Activated CD8-positive, alpha-beta memory T cell treated with anti-CD3 and anti-CD28 coated beads, Interleukin-2, amount 10 ng/mL, durations not matched to agents 7 days and 5 days (primary cell): Measurements from ENCODE around the gene ZSCAN4. TPM values are rescaled to one million over a fixed set of nuclear protein-coding genes. Genes with fewer than 3 reads are reported as not detected.

Experiments used
- ATAC-seq: fragments of 150-1000 bp; cut with Tn5 transposase; one replicate; pipeline ENCODE4 v1.10.0; 2021; ENCODE audit warnings: moderate library complexity
- CTCF ChIA-PET: fragments of 350-600 bp; sonication (Branson Sonifier 250); formaldehyde crosslinking; loops from one replicate; lab custom pipeline; 2021; ENCODE audit warnings: antibody characterized with exemption; lab: Charles Lee
- DNase-seq: peaks from one replicate; pipeline ENCODE4 v3.0.0-alpha.2; 2020
- H3K27ac Mint-ChIP-seq: one replicate; pipeline ENCODE4 v1.8.0; 2021; ENCODE audit warnings: mild to moderate bottlenecking, mixed read lengths
- H3K27me3 Mint-ChIP-seq: one replicate; pipeline ENCODE4 v1.8.0; 2021; ENCODE audit warnings: mixed read lengths
- H3K36me3 Mint-ChIP-seq: one replicate; pipeline ENCODE4 v1.8.0; 2021; ENCODE audit warnings: mild to moderate bottlenecking, mixed read lengths
- H3K4me1 Mint-ChIP-seq: one replicate; pipeline ENCODE4 v1.8.0; 2021; ENCODE audit warnings: mixed read lengths
- H3K4me3 Mint-ChIP-seq: one replicate; pipeline ENCODE4 v1.8.0; 2021; ENCODE audit warnings: mild to moderate bottlenecking, moderate library complexity, mixed read lengths
- H3K9me3 Mint-ChIP-seq: one replicate; pipeline ENCODE4 v1.8.0; 2022; ENCODE audit warnings: low read depth, mixed read lengths
- total RNA-seq, 2 experiments: library from RNA; stranded (reverse); gene quantifications; one replicate each; pipeline ENCODE4 v1.2.3, GENCODE V29; 2021

ZSCAN4 gene
- not detected for total RNA-seq

GRCh38 chr19:57668635-57669034 lies at the start of gene ZSCAN4:
Gene ZSCAN4 (plus strand): TSS chr19:57668935. CDS start chr19:57676146, 7,211 bp downstream.
- Mint-ChIP-seq H3K4me1 (peaks cover 2% of the 10 kb centered on the region), H3K9me3 (peaks cover 2% of the 10 kb centered on the region), H3K4me3 (no peak within 1 kb of the TSS), H3K36me3 (peaks cover 3% of the 10 kb centered on the region), H3K27ac (no peak within 1 kb of the TSS), H3K27me3 (peaks cover 13% of the 10 kb centered on the region)
- ATAC-seq (no peak), DNase-seq (no peak)
- CTCF ChIA-PET: no interaction called here

- Mint-ChIP-seq H3K9me3 (peaks cover 67% of the 10 kb centered on the region), H3K36me3 (peaks cover 92% of the 10 kb centered on the region), H3K4me3 (no peak overlapping the region), H3K4me1 (peaks cover 9% of the 10 kb centered on the region), H3K27ac (no peak overlapping the region), H3K27me3 (no peaks in the 10 kb centered on the region)
- DNase-seq: no peak
- CTCF ChIA-PET: no interaction called here
- ATAC-seq: no peak
Measured at GRCh38 chr19:57620673-57621348, 47.9 kb upstream of the ZSCAN4 start.

DNA sequence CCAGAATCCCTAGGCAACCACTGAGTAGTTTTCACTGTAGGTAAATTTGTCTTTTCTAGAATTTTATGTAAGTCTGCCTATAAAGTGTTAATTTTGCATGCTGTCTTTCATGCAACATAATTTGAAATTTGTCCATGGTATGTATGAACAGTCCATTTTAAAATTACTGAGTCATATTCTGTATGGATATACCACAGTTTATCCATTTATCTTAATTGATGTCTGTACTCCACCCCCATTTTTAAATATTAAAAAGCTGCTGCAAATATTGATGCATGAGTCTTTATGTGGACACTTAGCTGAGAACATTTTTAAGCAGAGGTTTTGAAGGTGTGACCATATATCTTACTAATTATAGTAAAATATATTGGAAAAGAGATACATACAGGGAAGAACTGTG lies 45.6 kb upstream of the ZSCAN4 start:
- no peak for ATAC-seq
- CTCF ChIA-PET: no interaction called here

DNA sequence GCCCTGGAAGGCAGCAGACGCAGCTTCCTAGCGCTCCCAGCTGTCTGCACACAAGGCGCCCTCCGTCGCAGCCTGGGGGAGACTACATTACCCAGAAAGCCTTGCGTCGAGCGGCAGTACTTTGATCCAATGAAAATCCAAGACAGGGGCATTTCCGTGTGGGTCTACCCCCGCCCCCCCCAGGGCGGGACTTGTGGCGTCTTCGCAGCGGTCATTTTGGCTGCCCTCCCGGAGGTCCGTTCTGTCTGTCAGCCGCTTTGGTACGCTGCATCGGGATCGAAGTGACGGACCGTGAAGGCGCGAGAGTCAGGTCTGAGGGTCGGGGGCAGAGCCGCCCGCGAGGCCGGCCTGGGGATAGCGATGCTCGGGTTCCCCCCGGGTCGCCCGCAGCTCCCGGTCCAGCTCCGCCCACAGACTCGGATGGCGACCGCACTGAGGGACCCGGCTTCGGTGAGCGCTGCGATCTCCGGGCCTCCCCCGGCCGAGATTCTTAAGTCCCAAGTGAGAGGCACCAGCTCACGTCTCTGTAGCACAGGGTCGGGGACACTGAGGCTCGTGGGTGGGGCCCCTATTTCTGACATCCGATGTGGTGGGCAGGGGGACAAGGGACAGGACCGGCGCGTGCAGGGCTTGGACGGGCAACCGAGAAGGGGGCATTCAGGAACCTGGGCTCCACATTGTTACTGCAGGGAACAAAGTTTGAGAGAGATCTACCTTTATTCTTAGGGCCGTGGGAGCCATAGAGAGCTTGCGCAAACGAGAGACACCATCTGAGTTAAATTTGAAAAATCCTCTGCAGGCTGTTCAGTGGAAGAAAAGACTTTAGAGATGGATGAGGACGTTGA lies 35.5 kb upstream of the ZSCAN4 start, which contains the start of gene ZNF211:
Gene ZNF211, plus strand, starts transcription at position 182 of the 845 bp plus-strand sequence. Its CDS starts 179 bp downstream, at position 361.
- ATAC-seq (peak; percentile 100), DNase-seq (peak; percentile 92)
- Mint-ChIP-seq H3K4me3 (peak within 1 kb of the TSS; percentile 84), H3K9me3 (peaks cover 26% of the 10 kb centered on the region), H3K36me3 (peaks cover 51% of the 10 kb centered on the region), H3K27me3 (no peaks in the 10 kb centered on the region), H3K4me1 (peaks cover 18% of the 10 kb centered on the region), H3K27ac (peak within 1 kb of the TSS; percentile 83)
- CTCF ChIA-PET: interaction anchor here (0.7 to 1.5 kb wide), 5 partner anchors 11 to 206 kb away, joined by 3 to 5 read pairs (median 3); partner anchors contain the start of genes ZNF134 and ZNF551

More for the DNA sequence above, 45.6 kb upstream of the ZSCAN4 start:
- H3K4me1 Mint-ChIP-seq: no peaks in the 10 kb centered on the region
- no peak for DNase-seq
- no peak overlapping the region for H3K4me3 Mint-ChIP-seq
- peaks cover 52% of the 10 kb centered on the region for H3K9me3 Mint-ChIP-seq
- H3K36me3 Mint-ChIP-seq: peaks cover 72% of the 10 kb centered on the region
- H3K27me3 Mint-ChIP-seq: no peaks in the 10 kb centered on the region
- H3K27ac Mint-ChIP-seq: no peak overlapping the region

GRCh38 chr19:57633832-57634131 lies 35.0 kb upstream of the ZSCAN4 start:
- ATAC-seq (no peak), DNase-seq (no peak)
- peak overlapping the region; percentile 83 for H3K27ac Mint-ChIP-seq
- peak overlapping the region; percentile 84 for H3K4me3 Mint-ChIP-seq
- no peaks in the 10 kb centered on the region for H3K27me3 Mint-ChIP-seq
- CTCF ChIA-PET: interaction anchor here (1.3 to 1.5 kb wide), 3 partner anchors 12 to 33 kb away, joined by 3 to 5 read pairs (median 3); partner anchors contain the start of gene ZNF134
- H3K9me3 Mint-ChIP-seq: peaks cover 29% of the 10 kb centered on the region
- H3K36me3 Mint-ChIP-seq: peaks cover 56% of the 10 kb centered on the region
- peaks cover 18% of the 10 kb centered on the region for H3K4me1 Mint-ChIP-seq

DNA sequence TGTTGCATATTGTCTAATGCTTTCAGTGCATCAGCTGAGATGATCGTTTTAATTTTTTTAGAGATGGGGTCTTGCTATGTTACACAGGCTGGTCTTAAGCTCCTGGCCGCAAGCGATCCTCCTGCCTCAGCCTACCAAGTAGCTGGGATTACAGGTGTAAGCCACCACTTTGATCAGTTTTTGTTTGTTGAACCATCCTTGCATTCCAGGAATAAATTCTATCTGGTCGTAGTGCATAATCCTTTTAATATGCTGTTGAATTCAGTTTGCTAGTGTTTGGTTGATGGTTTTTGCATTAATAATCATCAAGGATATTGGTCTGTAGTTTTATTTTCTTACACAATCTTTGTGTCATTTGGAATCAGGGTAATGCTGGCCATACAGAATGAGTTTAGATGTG lies 31.4 kb upstream of the ZSCAN4 start:
- H3K9me3 Mint-ChIP-seq: peaks cover 46% of the 10 kb centered on the region
- CTCF ChIA-PET: interaction anchor here (1.4 kb wide), 1 partner anchor 10 kb away, joined by 4 read pairs; no protein-coding TSS in a partner anchor
- no peak for ATAC-seq
- no peaks in the 10 kb centered on the region for H3K27me3 Mint-ChIP-seq
- DNase-seq: no peak
- no peak overlapping the region for H3K27ac Mint-ChIP-seq
- peaks cover 18% of the 10 kb centered on the region for H3K4me1 Mint-ChIP-seq
- H3K4me3 Mint-ChIP-seq: no peak overlapping the region
- H3K36me3 Mint-ChIP-seq: peaks cover 80% of the 10 kb centered on the region

DNA sequence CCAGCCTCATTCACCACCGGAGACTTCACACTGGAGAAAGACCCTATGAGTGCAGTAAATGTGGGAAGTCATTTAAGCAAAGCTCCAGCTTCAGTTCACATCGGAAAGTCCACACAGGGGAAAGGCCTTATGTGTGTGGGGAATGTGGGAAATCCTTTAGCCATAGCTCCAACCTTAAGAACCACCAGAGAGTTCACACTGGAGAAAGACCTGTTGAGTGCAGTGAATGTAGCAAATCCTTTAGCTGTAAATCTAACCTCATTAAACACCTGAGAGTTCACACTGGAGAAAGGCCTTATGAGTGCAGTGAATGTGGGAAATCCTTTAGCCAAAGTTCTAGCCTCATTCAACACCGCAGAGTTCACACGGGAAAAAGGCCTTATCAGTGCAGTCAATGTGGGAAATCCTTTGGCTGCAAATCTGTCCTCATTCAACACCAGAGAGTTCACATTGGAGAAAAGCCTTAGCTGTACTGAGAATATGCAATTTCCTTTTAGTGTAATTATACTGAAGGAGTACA lies 27.0 kb upstream of the ZSCAN4 start:
- Mint-ChIP-seq H3K36me3 (peaks cover 69% of the 10 kb centered on the region), H3K4me1 (no peaks in the 10 kb centered on the region), H3K27me3 (no peaks in the 10 kb centered on the region), H3K9me3 (peaks cover 58% of the 10 kb centered on the region), H3K4me3 (no peak overlapping the region), H3K27ac (no peak overlapping the region)
- CTCF ChIA-PET: no interaction called here
- ATAC-seq (no peak), DNase-seq (no peak)

GRCh38 chr19:57642396-57643046 lies 26.2 kb upstream of the ZSCAN4 start:
- Mint-ChIP-seq H3K27me3 (no peaks in the 10 kb centered on the region), H3K4me1 (no peaks in the 10 kb centered on the region), H3K36me3 (peaks cover 61% of the 10 kb centered on the region), H3K9me3 (peaks cover 51% of the 10 kb centered on the region), H3K27ac (no peak overlapping the region), H3K4me3 (no peak overlapping the region)
- ATAC-seq: no peak
- CTCF ChIA-PET: no interaction called here
- no peak for DNase-seq

- Mint-ChIP-seq H3K36me3 (peaks cover 51% of the 10 kb centered on the region), H3K9me3 (peaks cover 46% of the 10 kb centered on the region), H3K27me3 (no peaks in the 10 kb centered on the region), H3K4me3 (no peak overlapping the region), H3K27ac (no peak overlapping the region), H3K4me1 (no peaks in the 10 kb centered on the region)
- ATAC-seq (no peak), DNase-seq (no peak)
- CTCF ChIA-PET: no interaction called here
Measured at GRCh38 chr19:57643734-57644133, 25.0 kb upstream of the ZSCAN4 start.

- H3K36me3 Mint-ChIP-seq: peaks cover 7% of the 10 kb centered on the region
Measured at GRCh38 chr19:57648331-57649003, 20.3 kb upstream of the ZSCAN4 start.

GRCh38 chr19:57651654-57651996 lies 17.1 kb upstream of the ZSCAN4 start:
- no peak overlapping the region for H3K4me3 Mint-ChIP-seq
- H3K27ac Mint-ChIP-seq: no peak overlapping the region
- peaks cover 24% of the 10 kb centered on the region for H3K9me3 Mint-ChIP-seq
- H3K27me3 Mint-ChIP-seq: no peaks in the 10 kb centered on the region
- ATAC-seq (no peak), DNase-seq (no peak)
- peaks cover 4% of the 10 kb centered on the region for H3K36me3 Mint-ChIP-seq
- H3K4me1 Mint-ChIP-seq: peaks cover 12% of the 10 kb centered on the region
- CTCF ChIA-PET: no interaction called here

More at GRCh38 chr19:57648331-57649003, 20.3 kb upstream of the ZSCAN4 start:
- Mint-ChIP-seq H3K27me3 (no peaks in the 10 kb centered on the region), H3K4me3 (no peak overlapping the region), H3K27ac (no peak overlapping the region), H3K4me1 (peaks cover 9% of the 10 kb centered on the region), H3K9me3 (peaks cover 18% of the 10 kb centered on the region)
- ATAC-seq: no peak
- DNase-seq: no peak
- CTCF ChIA-PET: no interaction called here

DNA sequence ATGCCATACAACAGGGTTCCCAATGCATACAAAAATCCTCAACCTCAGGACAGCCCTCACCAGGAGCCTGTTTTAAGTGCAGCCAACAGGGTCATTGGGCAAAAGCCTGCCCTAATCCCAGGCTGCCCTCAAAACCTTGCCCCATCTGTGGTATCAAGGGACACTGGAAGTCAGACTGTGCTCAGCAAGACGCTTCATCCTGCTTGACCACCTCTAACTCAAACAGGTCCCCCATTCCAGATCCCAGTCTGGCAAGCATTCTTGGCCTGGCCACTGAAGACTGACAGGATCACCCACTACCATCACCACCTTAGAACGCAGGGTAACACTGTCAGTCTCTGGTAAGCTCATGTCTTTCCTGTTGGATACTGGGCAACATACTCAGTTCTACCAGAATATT lies 15.0 kb upstream of the ZSCAN4 start:
- H3K27me3 Mint-ChIP-seq: no peaks in the 10 kb centered on the region
- CTCF ChIA-PET: interaction anchor here (1.5 kb wide), 1 partner anchor 28 kb away, joined by 4 read pairs; the partner anchor contains the start of gene ZNF551
- H3K27ac Mint-ChIP-seq: no peak overlapping the region
- H3K36me3 Mint-ChIP-seq: peaks cover 4% of the 10 kb centered on the region
- H3K9me3 Mint-ChIP-seq: peaks cover 22% of the 10 kb centered on the region
- no peak overlapping the region for H3K4me3 Mint-ChIP-seq
- H3K4me1 Mint-ChIP-seq: peaks cover 12% of the 10 kb centered on the region
- no peak for DNase-seq
- no peak for ATAC-seq
